Measurements from ENCODE around the gene CHERP.

- TF ChIP-seq CTCF (conservative IDR thresholded peaks at IDR 0.05 in 1 of 2, IDR thresholded peaks at IDR 0.05 in 1 of 2; ENCODE audit: extremely low read depth in 1 of 2, insufficient read depth in 1 of 2, low read depth in 1 of 2, low read length in 2 of 2): no peak
- TF ChIP-seq EZH2 (IDR thresholded peaks at IDR 0.05; ENCODE audit: borderline replicate concordance, low read length): no peak
Observed at GRCh38 chr19:16497837-16498236, 44.4 kb downstream of the CHERP start.

Measured in mammary epithelial cell (primary cell).